Measurements from ENCODE around the gene YTHDF1. TPM values are rescaled to one million over a fixed set of nuclear protein-coding genes. Genes with fewer than 3 reads are reported as not detected.
A peak's percentile ranks its signal among the peaks of the same experiment; 100 is the strongest.

The YTHDF1 gene
- polyA plus RNA-seq, 2 of the 4 experiments (the other 2 are of a cell fraction), result 31.8 to 37.9 TPM

- WGBS (ENCODE audit: missing lambda C conversion rate), result 87% methylated on average over 19 of the region's 24 CpGs
- CTCF ChIA-PET, result interaction anchor here (0.6 to 11.7 kb wide), 5 partner anchors 11 to 33 kb away, joined by 3 to 131 read pairs (median 8); partner anchors contain the start of gene BIRC7
- no peak for FAIRE-seq
Measured at GRCh38 chr20:63247671-63248228, 31.8 kb upstream of the YTHDF1 start.

DNA sequence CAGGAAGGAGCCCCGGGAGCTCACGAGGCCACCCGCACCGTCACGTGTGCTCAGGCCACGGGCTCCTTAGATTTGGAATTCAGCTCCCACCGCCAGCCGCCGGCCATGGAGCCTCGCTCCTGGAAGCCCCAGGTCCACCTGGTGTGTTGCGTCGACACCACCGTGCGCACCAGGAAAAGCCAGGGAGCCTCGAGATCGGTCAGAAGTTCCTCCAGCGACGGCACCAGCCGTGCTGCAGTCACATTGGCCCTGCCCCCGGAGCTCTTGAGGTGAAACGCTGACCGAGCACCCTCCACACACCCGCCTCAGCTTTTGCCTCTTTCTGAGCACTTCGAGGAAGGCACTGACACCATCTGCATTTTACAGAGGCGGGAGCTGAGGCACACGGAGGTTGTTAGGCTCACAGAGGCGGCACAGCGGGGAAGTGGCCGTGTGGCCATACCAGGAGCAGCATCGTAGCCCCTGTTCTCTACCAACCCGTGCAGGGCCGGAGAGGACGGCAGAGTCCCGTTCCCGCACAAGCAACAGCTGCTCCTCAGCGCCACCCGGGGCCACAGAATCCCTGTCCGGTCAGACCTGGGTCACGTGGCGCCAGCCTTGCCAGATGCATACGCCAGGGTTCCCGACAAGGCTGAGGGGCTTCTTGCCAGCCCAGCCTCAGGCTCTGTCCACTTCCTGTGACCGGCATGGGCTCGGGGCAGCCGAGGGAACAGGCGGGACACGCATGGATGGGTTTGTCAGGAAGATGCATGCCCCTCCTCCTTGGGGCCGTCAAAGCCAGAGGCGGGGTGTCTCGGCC is 30.8 kb upstream of the YTHDF1 start:
- FAIRE-seq, result no peak
- Histone ChIP-seq H3K27ac (peak overlapping the region in 1 of 2 experiments; percentile 63; a peak in 3 of 6 replicates), H3K9me3 (no peaks in the 10 kb centered on the region), H3K4me3 (no peak overlapping the region), H3K4me2 (no peak overlapping the region), H3K4me1 (peaks cover 32% of the 10 kb centered on the region)
- ATAC-seq, result no peak
- TF ChIP-seq JUNB (IDR thresholded peaks at IDR 0.05), result no peak
- TF ChIP-seq HOXA7 (CRISPR knock-in tag; IDR thresholded peaks at IDR 0.05), result no peak
- no peak for TF ChIP-seq CBX8 (IDR thresholded peaks at IDR 0.05)
- TF ChIP-seq MAFK (IDR thresholded peaks at IDR 0.05; ENCODE audit: partially characterized antibody), result peak; percentile 12
- TF ChIP-seq, protein P1, sequence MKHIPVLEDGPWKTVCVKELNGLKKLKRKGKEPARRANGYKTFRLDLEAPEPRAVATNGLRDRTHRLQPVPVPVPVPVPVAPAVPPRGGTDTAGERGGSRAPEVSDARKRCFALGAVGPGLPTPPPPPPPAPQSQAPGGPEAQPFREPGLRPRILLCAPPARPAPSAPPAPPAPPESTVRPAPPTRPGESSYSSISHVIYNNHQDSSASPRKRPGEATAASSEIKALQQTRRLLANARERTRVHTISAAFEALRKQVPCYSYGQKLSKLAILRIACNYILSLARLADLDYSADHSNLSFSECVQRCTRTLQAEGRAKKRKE (CRISPR knock-in tag; IDR thresholded peaks at IDR 0.05; ENCODE audit: low read depth), result no peak
- no peak for TF ChIP-seq POLR2A (IDR thresholded peaks at IDR 0.05; ENCODE audit: low read length)
- no peak for TF ChIP-seq EHMT2 (IDR thresholded peaks at IDR 0.05; ENCODE audit: low read depth)
- TF ChIP-seq FOXS1 (CRISPR knock-in tag; IDR thresholded peaks at IDR 0.05), result no peak
- no peak for TF ChIP-seq HMGXB4 (CRISPR knock-in tag; IDR thresholded peaks at IDR 0.05; ENCODE audit: borderline replicate concordance)
- 94% methylated on average over 38 of the region's 50 CpGs for WGBS (ENCODE audit: missing lambda C conversion rate)
- no peak for DNase-seq (ENCODE audit: low read depth in 1 of 2, low spot score in 1 of 2)
- POLR2A ChIA-PET, result no interaction called here
- CTCF ChIA-PET, result interaction anchor here (0.7 to 11.7 kb wide), 6 partner anchors 8 to 34 kb away, joined by 3 to 131 read pairs (median 6); partner anchors contain the start of gene BIRC7

More at GRCh38 chr20:63247671-63248228, 31.8 kb upstream of the YTHDF1 start:
- POLR2A ChIA-PET, result no interaction called here
- DNase-seq (ENCODE audit: low read depth in 1 of 2, low spot score in 1 of 2) (no peak), ATAC-seq (no peak)
- H3K4me2 ChIP-seq, result no peak overlapping the region
- peak overlapping the region; percentile 35 to 63; a peak in 4 of 6 replicates for H3K27ac ChIP-seq
- peaks cover 35% of the 10 kb centered on the region for H3K4me1 ChIP-seq
- no peak for TF ChIP-seq HOXB13 (CRISPR knock-in tag; IDR thresholded peaks at IDR 0.05; ENCODE audit: low read depth)
- TF ChIP-seq JUNB (IDR thresholded peaks at IDR 0.05), result no peak
- peak; percentile 50 for TF ChIP-seq ZFP36 (IDR thresholded peaks at IDR 0.05; ENCODE audit: borderline replicate concordance, partially characterized antibody)
- H3K4me3 ChIP-seq, result no peak overlapping the region
- no peaks in the 10 kb centered on the region for H3K9me3 ChIP-seq

DNA sequence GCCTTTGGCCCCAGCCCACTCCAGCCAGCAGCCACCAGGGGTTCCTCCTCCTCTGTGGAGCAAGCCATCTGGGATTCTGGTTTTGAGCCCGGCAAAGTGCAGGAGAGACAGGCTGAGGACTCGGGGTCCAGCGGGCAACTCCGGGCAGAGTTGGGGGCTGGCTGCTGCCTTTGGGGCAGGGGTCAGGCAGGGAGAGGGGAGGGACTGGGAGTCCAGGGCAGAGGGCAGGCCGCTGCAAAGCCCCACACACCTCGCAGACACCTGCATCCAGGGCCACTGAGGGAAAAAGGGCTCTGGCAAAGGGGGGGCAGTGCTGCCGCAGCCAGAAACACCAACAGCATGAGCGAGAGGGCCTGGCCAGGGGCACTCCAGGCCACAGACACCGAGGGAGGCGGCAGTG is 28.5 kb upstream of the YTHDF1 start:
- H3K4me2 ChIP-seq, result no peak overlapping the region
- FAIRE-seq, result no peak
- POLR2A ChIA-PET, result no interaction called here
- CTCF ChIA-PET, result interaction anchor here (0.7 to 11.7 kb wide), 3 partner anchors 10 to 36 kb away, joined by 4 to 131 read pairs (median 31); partner anchors contain the start of gene BIRC7
- H3K4me1 ChIP-seq, result peaks cover 30% of the 10 kb centered on the region
- no peak overlapping the region for H3K4me3 ChIP-seq
- no peaks in the 10 kb centered on the region for H3K9me3 ChIP-seq
- no peak for DNase-seq (ENCODE audit: low read depth in 1 of 2, low spot score in 1 of 2)
- H3K27ac ChIP-seq, result peak overlapping the region in 1 of 2 experiments; percentile 99; a peak in 3 of 6 replicates
- WGBS (ENCODE audit: missing lambda C conversion rate), result 89% methylated on average over 9 of the region's 10 CpGs
- ATAC-seq, result no peak
- TF ChIP-seq PBX3 (IDR thresholded peaks at IDR 0.05), result no peak
- no peak for TF ChIP-seq NR3C1 (IDR thresholded peaks at IDR 0.05)
- no peak for TF ChIP-seq CEBPB (IDR thresholded peaks at IDR 0.05)
- no peak for TF ChIP-seq HOXB13 (CRISPR knock-in tag; IDR thresholded peaks at IDR 0.05; ENCODE audit: low read depth)
- TF ChIP-seq TFCP2L1 (CRISPR knock-in tag; IDR thresholded peaks at IDR 0.05), result no peak
- TF ChIP-seq MYC (IDR thresholded peaks at IDR 0.05; ENCODE audit: borderline replicate concordance, low read length), result no peak
- TF ChIP-seq SREBF2 (IDR thresholded peaks at IDR 0.05), result no peak
- no peak for TF ChIP-seq HEYL (CRISPR knock-in tag; IDR thresholded peaks at IDR 0.05)
- TF ChIP-seq, protein P1 (CRISPR knock-in tag; IDR thresholded peaks at IDR 0.05; ENCODE audit: low read depth), result no peak
- TF ChIP-seq, protein P2, sequence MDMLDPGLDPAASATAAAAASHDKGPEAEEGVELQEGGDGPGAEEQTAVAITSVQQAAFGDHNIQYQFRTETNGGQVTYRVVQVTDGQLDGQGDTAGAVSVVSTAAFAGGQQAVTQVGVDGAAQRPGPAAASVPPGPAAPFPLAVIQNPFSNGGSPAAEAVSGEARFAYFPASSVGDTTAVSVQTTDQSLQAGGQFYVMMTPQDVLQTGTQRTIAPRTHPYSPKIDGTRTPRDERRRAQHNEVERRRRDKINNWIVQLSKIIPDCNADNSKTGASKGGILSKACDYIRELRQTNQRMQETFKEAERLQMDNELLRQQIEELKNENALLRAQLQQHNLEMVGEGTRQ (IDR thresholded peaks at IDR 0.05), result no peak
- TF ChIP-seq ELK1 (IDR thresholded peaks at IDR 0.05; ENCODE audit: low read depth, low read length), result no peak
- no peak for TF ChIP-seq REST (IDR thresholded peaks at IDR 0.05)
